Naive thymus-derived CD4-positive, alpha-beta T cell (primary cell): ENCODE data around the gene PYM1. TPM values are rescaled to one million over a fixed set of nuclear protein-coding genes. Genes with fewer than 3 reads are reported as not detected.
A peak's percentile ranks its signal among the peaks of the same experiment; 100 is the strongest.

Experiments used
- ATAC-seq: fragments of 150-1000 bp; cut with Tn5 transposase; 2 replicates; pipeline ENCODE4 v1.10.0; 2021; ENCODE audit warnings: mild to moderate bottlenecking, moderate library complexity
- CTCF ChIA-PET: fragments of 350-600 bp; sonication (Branson Sonifier 250); formaldehyde crosslinking; loops from one replicate; lab custom pipeline; 2021; ENCODE audit warnings: antibody characterized with exemption; lab: Charles Lee
- POLR2A ChIA-PET: fragments of 350-600 bp; sonication (Branson Sonifier 250); formaldehyde crosslinking; loops from one replicate; lab custom pipeline; 2021; ENCODE audit warnings: antibody characterized with exemption, inconsistent platforms; lab: Charles Lee
- DNase-seq, 9 donors: peaks; one replicate each; pipeline versions ENCODE4 v3.0.0 to v3.0.0-alpha.2; 2020 to 2022; ENCODE audit warnings: mixed read lengths in 1 of 9
- H3K27ac ChIP-seq: one replicate; pipeline ENCODE4 v1.7.0; 2013; ENCODE audit warnings: mild to moderate bottlenecking, low read depth, low read length, moderate library complexity
- H3K27me3 ChIP-seq, 2 donors: one replicate each; pipeline ENCODE4 v1.7.0; 2013; ENCODE audit warnings: low read length in 2 of 2, mild to moderate bottlenecking in 2 of 2, moderate library complexity in 2 of 2; ENCODE audit not compliant: control insufficient read depth in 2 of 2, insufficient read depth in 2 of 2
- H3K36me3 ChIP-seq, 3 experiments: 1 replicate in 2 of 3; 2 replicates in 1 of 3; pipeline ENCODE4 v1.7.0; 2013; ENCODE audit warnings: low read length in 3 of 3, mild to moderate bottlenecking in 3 of 3, moderate library complexity in 1 of 3; ENCODE audit not compliant: insufficient read depth in 3 of 3, control insufficient read depth in 2 of 3
- H3K4me1 ChIP-seq, 2 donors: one replicate each; pipeline ENCODE4 v1.7.0; 2013; ENCODE audit warnings: low read length in 2 of 2, mild to moderate bottlenecking in 2 of 2, moderate library complexity in 1 of 2; ENCODE audit not compliant: control insufficient read depth in 2 of 2, insufficient read depth in 2 of 2
- H3K4me3 ChIP-seq: 2 replicates; pipeline ENCODE4 v1.7.0; 2013; ENCODE audit warnings: mild to moderate bottlenecking, low read length
- H3K9me3 ChIP-seq, 3 experiments: 1 replicate in 2 of 3; 2 replicates in 1 of 3; pipeline ENCODE4 v1.7.0; 2013; ENCODE audit warnings: low read length in 3 of 3; ENCODE audit not compliant: control insufficient read depth in 2 of 3
- H3K27ac Mint-ChIP-seq, 9 donors: one replicate each; pipeline ENCODE4 v1.8.0; 2020 to 2022; ENCODE audit warnings: mixed read lengths in 9 of 9, mild to moderate bottlenecking in 8 of 9, moderate library complexity in 5 of 9, inconsistent platforms in 2 of 9
- H3K27me3 Mint-ChIP-seq, 5 donors: one replicate each; pipeline ENCODE4 v1.8.0; 2021 to 2022; ENCODE audit warnings: mixed read lengths in 5 of 5, mild to moderate bottlenecking in 1 of 5
- H3K36me3 Mint-ChIP-seq, 5 donors: one replicate each; pipeline ENCODE4 v1.8.0; 2020 to 2022; ENCODE audit warnings: mixed read lengths in 5 of 5, mild to moderate bottlenecking in 3 of 5, inconsistent platforms in 1 of 5
- H3K4me1 Mint-ChIP-seq, 7 donors: one replicate each; pipeline ENCODE4 v1.8.0; 2020 to 2022; ENCODE audit warnings: mixed read lengths in 7 of 7, mild to moderate bottlenecking in 3 of 7, inconsistent platforms in 1 of 7
- H3K4me3 Mint-ChIP-seq, 10 donors: one replicate each; pipeline ENCODE4 v1.8.0; 2020 to 2022; ENCODE audit warnings: mild to moderate bottlenecking in 10 of 10, mixed read lengths in 10 of 10, moderate library complexity in 6 of 10, inconsistent platforms in 2 of 10
- H3K9me3 Mint-ChIP-seq, 11 donors: one replicate each; pipeline ENCODE4 v1.8.0; 2020 to 2022; ENCODE audit warnings: mixed read lengths in 11 of 11, mild to moderate bottlenecking in 4 of 11, inconsistent platforms in 1 of 11, moderate library complexity in 1 of 11
- intact Hi-C, 2 donors: fragments of 100-400 bp; cut with micrococcal nuclease; formaldehyde crosslinking; loops; one replicate each; pipeline ENCODE4 v1.15.1; 2023
- polyA plus RNA-seq, 2 donors: library from polyadenylated mRNA; unstranded; fragments of 300-500 nt; fragmentation: Illumina TruSeq; gene quantifications; one replicate each; pipeline ENCODE4 v1.2.3, GENCODE V29; 2021
- total RNA-seq, 6 experiments: library from RNA in 5 of 6; stranded (reverse) in 5 of 6; gene quantifications; 1 replicate in 5 of 6; 2 replicates in 1 of 6; pipeline ENCODE4 v1.2.3 and lab custom pipeline; 2021 to 2026

The PYM1 gene
- total and polyA plus RNA-seq, 7 experiments from 2014 or later: 18.5 to 70.7 (median 35.9) TPM

- Mint-ChIP-seq H3K27me3 (no peaks in the 10 kb centered on the region), H3K27ac (peak overlapping the region in 3 of 9 donors; percentile 41 to 86 (median 42)), H3K4me3 (peak overlapping the region in 5 of 10 donors; percentile 18 to 51 (median 34)), H3K9me3 (no peaks in the 10 kb centered on the region), H3K4me1 (peaks cover 14 to 42% (median 24%) of the 10 kb centered on the region in 7 donors), H3K36me3 (peaks cover 0 to 13% (median 0%) of the 10 kb centered on the region in 5 donors)
- ChIA-PET POLR2A (interaction anchor here (0.6 to 3.3 kb wide), 3 partner anchors 15 to 1053 kb away, joined by 3 to 47 read pairs (median 15); no protein-coding TSS in a partner anchor), CTCF (no interaction called here)
- Histone ChIP-seq H3K9me3 (no peaks in the 10 kb centered on the region), H3K27me3 (no peaks in the 10 kb centered on the region), H3K4me1 (peaks cover 12 to 30% of the 10 kb centered on the region in 2 donors), H3K27ac (peak overlapping the region; percentile 88), H3K36me3 (peaks cover 0 to 4% (median 0%) of the 10 kb centered on the region in 3 experiments), H3K4me3 (no peak overlapping the region)
- ATAC-seq (no peak), DNase-seq (no peak)
- intact Hi-C loops: loop anchor here in 1 of 2 donors (2.0 to 10.0 kb wide), 6 partner anchors 15 to 665 kb away; partner anchors contain the start of genes MYL6, RNF41, SMARCC2 and STAT2
Measured at GRCh38 chr12:55972042-55972441, 44.3 kb upstream of the PYM1 start.

GRCh38 chr12:55970775-55971174 lies 43.1 kb upstream of the PYM1 start:
- Histone ChIP-seq H3K27ac (no peak overlapping the region), H3K36me3 (peaks cover 0 to 4% (median 0%) of the 10 kb centered on the region in 3 experiments), H3K4me1 (peaks cover 20 to 26% of the 10 kb centered on the region in 2 donors), H3K27me3 (no peaks in the 10 kb centered on the region), H3K4me3 (no peak overlapping the region), H3K9me3 (no peaks in the 10 kb centered on the region)
- ATAC-seq (no peak), DNase-seq (no peak)
- H3K27me3 Mint-ChIP-seq: no peaks in the 10 kb centered on the region
- ChIA-PET CTCF (no interaction called here), POLR2A (interaction anchor here (0.6 to 3.7 kb wide), 2 partner anchors 14 to 67 kb away, joined by 4 to 50 read pairs; no protein-coding TSS in a partner anchor)
- H3K27ac Mint-ChIP-seq: peak overlapping the region in 4 of 9 donors; percentile 16 to 88 (median 29)
- H3K9me3 Mint-ChIP-seq: no peaks in the 10 kb centered on the region
- H3K4me3 Mint-ChIP-seq: no peak overlapping the region
- H3K36me3 Mint-ChIP-seq: peaks cover 0 to 13% (median 0%) of the 10 kb centered on the region in 5 donors
- intact Hi-C loops: loop anchor here in 1 of 2 donors (5.0 to 10.0 kb wide), 3 partner anchors 187 to 667 kb away; partner anchors contain the start of genes MYL6 and SMARCC2
- H3K4me1 Mint-ChIP-seq: peaks cover 17 to 44% (median 26%) of the 10 kb centered on the region in 7 donors

GRCh38 chr12:55969356-55969755 lies 41.7 kb upstream of the PYM1 start:
- Mint-ChIP-seq H3K9me3 (no peaks in the 10 kb centered on the region), H3K36me3 (peaks cover 0 to 11% (median 0%) of the 10 kb centered on the region in 5 donors), H3K27ac (peak overlapping the region in 1 of 9 donors; percentile 59), H3K4me3 (no peak overlapping the region), H3K27me3 (no peaks in the 10 kb centered on the region), H3K4me1 (peaks cover 19 to 51% (median 33%) of the 10 kb centered on the region in 7 donors)
- peaks cover 0 to 4% (median 0%) of the 10 kb centered on the region in 3 experiments for H3K36me3 ChIP-seq
- CTCF ChIA-PET: interaction anchor here (0.6 kb wide), 1 partner anchor 254 kb away, joined by 5 read pairs; no protein-coding TSS in a partner anchor
- DNase-seq (no peak), ATAC-seq (no peak)
- H3K4me1 ChIP-seq: peaks cover 17 to 18% of the 10 kb centered on the region in 2 donors
- POLR2A ChIA-PET: interaction anchor here (0.7 to 3.7 kb wide), 6 partner anchors 12 to 167 kb away, joined by 3 to 50 read pairs (median 3); partner anchors contain the start of gene DNAJC14
- H3K4me3 ChIP-seq: no peak overlapping the region
- no peak overlapping the region for H3K27ac ChIP-seq
- no peaks in the 10 kb centered on the region for H3K9me3 ChIP-seq
- no peaks in the 10 kb centered on the region for H3K27me3 ChIP-seq
- intact Hi-C loops: no loop called here

- ChIA-PET CTCF (no interaction called here), POLR2A (interaction anchor here (0.6 to 3.7 kb wide), 5 partner anchors 10 to 212 kb away, joined by 3 to 50 read pairs (median 4); partner anchors contain the start of gene DGKA)
- peaks cover 19 to 51% (median 33%) of the 10 kb centered on the region in 7 donors for H3K4me1 Mint-ChIP-seq
- Histone ChIP-seq H3K4me1 (peaks cover 12 to 18% of the 10 kb centered on the region in 2 donors), H3K9me3 (no peaks in the 10 kb centered on the region), H3K27ac (peak within 1 kb of the TSS; percentile 69), H3K27me3 (no peaks in the 10 kb centered on the region), H3K4me3 (peak within 1 kb of the TSS; percentile 73), H3K36me3 (no peaks in the 10 kb centered on the region)
- no peaks in the 10 kb centered on the region for H3K27me3 Mint-ChIP-seq
- peak within 1 kb of the TSS; percentile 61 to 94 (median 86) for H3K27ac Mint-ChIP-seq
- peak; percentile 70 to 95 (median 79) for DNase-seq
- H3K36me3 Mint-ChIP-seq: peaks cover 0 to 11% (median 0%) of the 10 kb centered on the region in 5 donors
- ATAC-seq: peak; percentile 99
- H3K4me3 Mint-ChIP-seq: peak within 1 kb of the TSS; percentile 88 to 97 (median 92)
- intact Hi-C loops: loop anchor here (1.0 to 2.0 kb wide), 4 partner anchors 8 to 136 kb away; partner anchors contain the start of gene RAB5B (in 1 of the 2)
- H3K9me3 Mint-ChIP-seq: no peaks in the 10 kb centered on the region
Measured at GRCh38 chr12:55966408-55967281, 39.0 kb upstream of the PYM1 start, which contains the start of gene CDK2. Gene CDK2 (plus strand): TSS chr12:55966830. CDS start chr12:55967009, 179 bp downstream.

GRCh38 chr12:55965941-55966407 lies 38.3 kb upstream of the PYM1 start, which contains the start of gene PMEL:
Gene PMEL (minus strand): TSS chr12:55966042. CDS start chr12:55966011, 31 bp downstream.
- Mint-ChIP-seq H3K36me3 (peaks cover 0 to 8% (median 0%) of the 10 kb centered on the region in 5 donors), H3K27ac (peak within 1 kb of the TSS; percentile 61 to 94 (median 86)), H3K9me3 (no peaks in the 10 kb centered on the region), H3K27me3 (no peaks in the 10 kb centered on the region), H3K4me3 (peak within 1 kb of the TSS; percentile 88 to 97 (median 92)), H3K4me1 (peaks cover 19 to 47% (median 32%) of the 10 kb centered on the region in 7 donors)
- ChIA-PET POLR2A (interaction anchor here (0.8 kb wide), 1 partner anchor 26 kb away, joined by 3 read pairs; no protein-coding TSS in a partner anchor), CTCF (no interaction called here)
- Histone ChIP-seq H3K4me3 (peak within 1 kb of the TSS; percentile 73), H3K27me3 (no peaks in the 10 kb centered on the region), H3K4me1 (peaks cover 12 to 18% of the 10 kb centered on the region in 2 donors), H3K9me3 (no peaks in the 10 kb centered on the region), H3K36me3 (no peaks in the 10 kb centered on the region), H3K27ac (peak within 1 kb of the TSS; percentile 69)
- DNase-seq: no peak
- intact Hi-C loops: loop anchor here (1.0 to 2.0 kb wide), 4 partner anchors 8 to 137 kb away; partner anchors contain the start of gene RAB5B (in 1 of the 2)
- ATAC-seq: no peak

- CTCF ChIA-PET: no interaction called here
- H3K27me3 Mint-ChIP-seq: no peaks in the 10 kb centered on the region
- DNase-seq (no peak), ATAC-seq (no peak)
- peaks cover 19 to 44% (median 31%) of the 10 kb centered on the region in 7 donors for H3K4me1 Mint-ChIP-seq
- intact Hi-C loops: no loop called here
- peak overlapping the region in 7 of 10 donors; percentile 88 to 97 (median 92) for H3K4me3 Mint-ChIP-seq
- H3K27ac ChIP-seq: peak overlapping the region; percentile 69
- H3K9me3 Mint-ChIP-seq: no peaks in the 10 kb centered on the region
- peaks cover 12 to 18% of the 10 kb centered on the region in 2 donors for H3K4me1 ChIP-seq
- H3K27ac Mint-ChIP-seq: peak overlapping the region in 8 of 9 donors; percentile 51 to 94 (median 84)
- POLR2A ChIA-PET: interaction anchor here (0.8 to 0.9 kb wide), 3 partner anchors 12 to 32 kb away, joined by 3 read pairs; no protein-coding TSS in a partner anchor
- no peak overlapping the region for H3K4me3 ChIP-seq
- no peaks in the 10 kb centered on the region for H3K36me3 ChIP-seq
- H3K27me3 ChIP-seq: no peaks in the 10 kb centered on the region
- H3K9me3 ChIP-seq: no peaks in the 10 kb centered on the region
- H3K36me3 Mint-ChIP-seq: peaks cover 0 to 8% (median 0%) of the 10 kb centered on the region in 5 donors
Measured at GRCh38 chr12:55965240-55965639, 37.5 kb upstream of the PYM1 start.
